Fibroblast of the aortic adventitia (primary cell): ENCODE measurements around the gene GGT1. TPM values are rescaled to one million over a fixed set of nuclear protein-coding genes. Genes with fewer than 3 reads are reported as not detected.
A peak's percentile ranks its signal among the peaks of the same experiment; 100 is the strongest.

Experiments
- DNase-seq: peaks from one replicate; pipeline ENCODE4 v3.0.0-alpha.2; 2010; ENCODE audit warnings: low read depth
- H3K4me3 ChIP-seq: 2 replicates; pipeline ENCODE4 v1.5.1; 2011; ENCODE audit warnings: low read depth, mild to moderate bottlenecking, control low read depth, low read length, moderate library complexity
- CTCF ChIP-seq: IDR thresholded peaks from 2 replicates; pipeline ENCODE4 v1.5.1; 2011; ENCODE audit warnings: mild to moderate bottlenecking, low read length, control low read depth, inconsistent platforms; ENCODE audit not compliant: insufficient read depth
- total RNA-seq: library from RNA; depleted of rRNA; stranded (reverse); fragments of >200 nt; gene quantifications from 2 replicates; pipeline ENCODE4 v1.2.3, GENCODE V29; 2012; ENCODE audit warnings: low replicate concordance

Gene GGT1
- total RNA-seq, 1 donor, result 1.1 TPM

GRCh38 chr22:24564376-24565058 lies 38.5 kb upstream of the GGT1 start:
- DNase-seq, result peak; percentile 34
- H3K4me3 ChIP-seq, result no peak overlapping the region
- no peak for TF ChIP-seq CTCF

- no peak for TF ChIP-seq CTCF
- no peak for DNase-seq
- no peak overlapping the region for H3K4me3 ChIP-seq
These were observed 37.9 kb upstream of the GGT1 start for GRCh38 chr22:24565077-24565476.

GRCh38 chr22:24566899-24567511 lies 36.0 kb upstream of the GGT1 start:
- H3K4me3 ChIP-seq, result no peak overlapping the region
- DNase-seq, result no peak
- TF ChIP-seq CTCF, result no peak

- DNase-seq, result no peak
- no peak overlapping the region for H3K4me3 ChIP-seq
- TF ChIP-seq CTCF, result no peak
These were observed 35.3 kb upstream of the GGT1 start for GRCh38 chr22:24567668-24568067.

- no peak for TF ChIP-seq CTCF
These were observed 31.7 kb upstream of the GGT1 start for GRCh38 chr22:24571266-24571665.

DNA sequence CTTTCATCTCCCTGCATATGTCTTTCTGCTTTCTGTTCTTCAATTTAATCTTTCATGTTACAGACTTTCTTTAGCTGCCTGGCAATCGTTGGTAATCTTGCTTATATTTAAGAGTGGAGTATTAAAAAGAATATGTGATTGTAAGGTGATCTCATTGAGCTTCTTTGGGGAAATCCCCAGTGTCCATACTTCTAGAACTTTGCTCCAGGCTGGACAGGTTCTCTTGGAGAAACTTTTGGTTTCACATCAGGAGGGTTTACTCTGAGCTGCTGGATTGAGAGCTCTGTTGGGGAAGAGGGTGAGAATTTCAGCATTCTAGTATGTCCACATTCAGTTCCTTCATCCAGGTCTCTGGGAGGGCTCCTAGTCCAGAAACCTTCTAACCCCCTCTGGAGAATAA lies 26.2 kb upstream of the GGT1 start:
- DNase-seq, result no peak
- TF ChIP-seq CTCF, result no peak
- H3K4me3 ChIP-seq, result no peak overlapping the region

More at GRCh38 chr22:24571266-24571665, 31.7 kb upstream of the GGT1 start:
- no peak for DNase-seq
- no peak overlapping the region for H3K4me3 ChIP-seq
